Activated CD4-positive, alpha-beta T cell treated with anti-CD3 and anti-CD28 coated beads, Interleukin-2, amount 10 ng/mL, durations not matched to agents 7 days and 5 days (primary cell): Measurements from ENCODE around the gene PANX2. TPM values are rescaled to one million over a fixed set of nuclear protein-coding genes. Genes with fewer than 3 reads are reported as not detected.
"Not testable (repeated sequence)": the region's sequence is repeated elsewhere in the genome, so short reads cannot be mapped to it uniquely, and the experiment has no call there.

Source experiments
- CTCF ChIA-PET: fragments of 350-600 bp; sonication (Branson Sonifier 250); formaldehyde crosslinking; loops from one replicate; lab custom pipeline; 2021; ENCODE audit warnings: antibody characterized with exemption; lab: Charles Lee
- POLR2A ChIA-PET: fragments of 350-600 bp; sonication (Branson Sonifier 250); formaldehyde crosslinking; loops from one replicate; lab custom pipeline; 2021; ENCODE audit warnings: antibody characterized with exemption; lab: Charles Lee
- DNase-seq: peaks from one replicate; pipeline ENCODE4 v3.0.0-alpha.2; 2020
- H3K27ac Mint-ChIP-seq: one replicate; pipeline ENCODE4 v1.8.0; 2021; ENCODE audit warnings: mild to moderate bottlenecking, moderate library complexity, mixed read lengths
- H3K27me3 Mint-ChIP-seq: one replicate; pipeline ENCODE4 v1.8.0; 2021; ENCODE audit warnings: mixed read lengths
- H3K36me3 Mint-ChIP-seq: one replicate; pipeline ENCODE4 v1.8.0; 2021; ENCODE audit warnings: low read depth, mixed read lengths
- H3K4me1 Mint-ChIP-seq: one replicate; pipeline ENCODE4 v1.8.0; 2021; ENCODE audit warnings: mixed read lengths
- H3K4me3 Mint-ChIP-seq: one replicate; pipeline ENCODE4 v1.8.0; 2021; ENCODE audit warnings: mild to moderate bottlenecking, moderate library complexity, mixed read lengths
- H3K9me3 Mint-ChIP-seq: one replicate; pipeline ENCODE4 v1.8.0; 2021; ENCODE audit warnings: mixed read lengths
- total RNA-seq, 2 experiments: library from RNA; stranded (reverse); gene quantifications; one replicate each; pipeline ENCODE4 v1.2.3, GENCODE V29; 2021

The PANX2 gene
- total RNA-seq, 2 experiments from 2014 or later = 0.10 TPM

DNA sequence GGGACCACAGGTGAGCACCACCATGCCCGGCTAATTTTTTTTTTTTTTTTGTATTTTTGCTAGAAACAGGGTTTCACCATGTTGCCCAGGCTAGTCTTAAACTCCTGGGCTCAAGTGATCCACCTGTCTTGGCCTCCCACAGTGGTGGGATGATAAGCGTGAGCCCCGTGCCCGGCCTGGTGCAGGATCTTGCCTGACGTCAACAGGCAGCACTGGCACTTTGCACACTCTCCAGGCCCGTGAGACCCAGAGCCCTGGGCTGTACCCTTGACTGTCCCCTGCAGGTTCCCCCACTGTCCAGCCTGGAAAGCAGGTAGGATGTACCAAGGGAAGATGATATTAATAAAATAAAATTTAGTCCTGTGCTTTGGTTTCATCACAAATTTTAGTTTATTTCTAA, 29.1 kb upstream of the PANX2 start:
- DNase-seq = no peak
- Mint-ChIP-seq H3K9me3 (no peaks in the 10 kb centered on the region), H3K27me3 (peaks cover 6% of the 10 kb centered on the region), H3K27ac (no peak overlapping the region), H3K4me1 (peaks cover 1% of the 10 kb centered on the region), H3K4me3 (no peak overlapping the region), H3K36me3 (no peaks in the 10 kb centered on the region)
- ChIA-PET CTCF (no interaction called here), POLR2A (no interaction called here)

DNA sequence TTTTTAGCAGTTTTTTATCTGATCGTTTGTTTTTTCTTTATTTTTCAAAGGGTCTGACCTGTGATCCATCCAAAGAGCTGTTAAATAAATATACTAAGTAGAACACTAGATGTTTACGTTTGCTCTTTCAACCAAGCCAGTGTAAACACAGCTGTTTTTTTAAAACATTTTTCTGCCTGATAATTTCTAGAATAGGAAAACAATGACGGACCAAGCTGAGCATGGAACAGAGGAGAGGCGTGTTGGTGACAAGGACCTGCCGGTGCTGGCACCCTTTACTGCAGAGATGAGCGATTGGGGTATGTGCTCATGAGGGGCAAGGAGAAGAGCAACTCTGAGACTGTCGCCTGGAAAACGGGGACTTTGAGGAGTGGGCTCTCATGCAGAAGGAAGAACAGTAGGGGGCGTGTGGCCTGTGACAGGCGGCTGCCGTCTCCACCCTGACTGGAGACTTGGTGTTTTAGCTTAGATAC, 28.6 kb upstream of the PANX2 start:
- no peaks in the 10 kb centered on the region for H3K36me3 Mint-ChIP-seq
- peaks cover 1% of the 10 kb centered on the region for H3K4me1 Mint-ChIP-seq
- no peaks in the 10 kb centered on the region for H3K9me3 Mint-ChIP-seq
- DNase-seq = no peak
- ChIA-PET CTCF (no interaction called here), POLR2A (no interaction called here)
- H3K27ac Mint-ChIP-seq = no peak overlapping the region
- H3K4me3 Mint-ChIP-seq = no peak overlapping the region
- peaks cover 3% of the 10 kb centered on the region for H3K27me3 Mint-ChIP-seq

DNA sequence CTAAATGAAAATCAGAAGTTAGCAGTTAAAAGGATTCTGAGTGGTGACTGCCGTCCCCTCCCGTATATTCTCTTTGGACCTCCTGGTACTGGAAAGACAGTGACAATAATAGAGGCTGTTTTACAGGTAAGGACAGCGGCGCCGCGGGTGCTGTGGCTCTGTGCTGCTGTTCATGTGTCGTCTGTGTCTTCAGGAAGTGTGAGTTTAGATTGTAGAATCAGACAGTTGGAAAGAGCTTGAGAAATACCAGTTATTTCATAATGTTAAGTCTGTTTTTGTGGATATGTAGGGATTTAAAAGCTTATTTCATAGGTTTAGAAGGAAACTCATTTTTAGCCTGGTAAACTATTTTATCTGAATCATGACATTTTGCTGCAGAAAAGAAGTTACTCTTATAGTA, 27.4 kb upstream of the PANX2 start:
- Mint-ChIP-seq H3K4me3 (no peak overlapping the region), H3K4me1 (peaks cover 1% of the 10 kb centered on the region), H3K36me3 (no peaks in the 10 kb centered on the region), H3K9me3 (no peaks in the 10 kb centered on the region), H3K27ac (no peak overlapping the region), H3K27me3 (peaks cover 3% of the 10 kb centered on the region)
- POLR2A ChIA-PET = no interaction called here
- CTCF ChIA-PET = interaction anchor here (0.6 to 0.8 kb wide), 3 partner anchors 283 to 477 kb away, joined by 3 read pairs; no protein-coding TSS in a partner anchor
- no peak for DNase-seq

DNA sequence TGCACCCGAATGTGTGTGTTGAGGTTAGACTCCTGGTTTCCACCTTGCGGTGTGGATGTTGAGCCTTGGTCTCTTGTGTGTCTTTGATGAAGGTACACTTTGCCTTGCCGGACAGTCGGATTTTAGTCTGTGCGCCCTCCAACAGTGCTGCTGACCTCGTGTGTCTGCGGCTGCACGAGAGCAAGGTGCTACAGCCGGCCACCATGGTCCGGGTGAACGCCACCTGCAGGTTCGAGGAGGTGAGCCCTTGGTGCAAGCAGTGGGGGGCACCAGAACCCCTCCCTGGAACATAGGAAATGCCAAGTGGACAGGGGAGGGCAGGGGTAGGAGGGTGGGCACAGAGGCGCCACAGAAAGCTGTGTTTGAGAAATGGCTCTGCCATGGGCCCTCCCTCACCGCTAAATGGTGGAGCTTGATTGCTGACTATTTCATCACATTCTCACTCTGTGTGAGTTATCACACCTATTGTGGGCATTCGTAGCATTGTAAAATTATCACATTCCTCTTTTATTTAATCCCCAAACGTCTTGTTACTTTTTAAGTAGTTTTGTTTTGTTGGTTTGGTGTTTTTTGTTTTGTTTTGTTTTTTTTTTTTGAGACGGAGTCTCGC, 26.4 kb upstream of the PANX2 start:
- POLR2A ChIA-PET = no interaction called here
- CTCF ChIA-PET = no interaction called here
- Mint-ChIP-seq H3K4me3 (no peak overlapping the region), H3K4me1 (peaks cover 1% of the 10 kb centered on the region), H3K27me3 (peaks cover 3% of the 10 kb centered on the region), H3K36me3 (no peaks in the 10 kb centered on the region), H3K27ac (peak overlapping the region; percentile 41), H3K9me3 (no peaks in the 10 kb centered on the region)
- DNase-seq = no peak

DNA sequence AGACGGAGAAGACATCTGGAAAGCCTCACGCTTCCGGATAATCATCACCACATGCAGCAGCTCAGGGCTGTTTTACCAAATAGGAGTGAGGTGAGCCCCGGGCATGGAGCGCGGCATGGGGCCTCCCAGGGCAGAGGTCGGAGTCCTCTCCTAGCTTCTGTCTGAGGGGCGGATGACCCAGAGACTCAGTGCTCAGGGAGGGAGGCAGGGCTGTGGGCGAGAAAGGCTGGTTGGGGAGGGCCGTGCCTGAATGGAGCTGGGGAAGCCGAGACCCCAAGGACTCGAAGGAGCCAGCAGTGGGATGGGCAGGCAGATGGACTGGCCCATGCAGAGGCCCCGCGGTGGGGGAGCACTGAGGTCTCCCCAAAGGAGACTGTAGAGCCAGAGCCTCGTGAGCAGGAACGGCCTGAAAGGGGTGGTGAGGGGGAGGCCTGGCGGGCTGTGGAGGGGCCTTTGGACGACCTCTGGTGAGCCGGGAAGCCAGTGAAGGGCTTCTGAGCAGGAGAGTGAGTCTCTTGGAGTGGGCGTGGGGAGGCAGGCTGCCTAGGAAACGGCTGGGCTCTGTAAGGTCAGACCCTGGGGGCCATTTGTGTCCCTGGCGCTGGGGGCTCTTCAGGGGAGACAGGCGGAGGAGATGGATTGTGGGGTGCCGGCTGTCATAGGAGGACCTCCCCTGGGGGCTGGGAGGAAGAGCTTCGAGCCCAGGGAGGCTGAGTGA, 24.7 kb upstream of the PANX2 start:
- POLR2A ChIA-PET = no interaction called here
- peaks cover 4% of the 10 kb centered on the region for H3K4me1 Mint-ChIP-seq
- no peaks in the 10 kb centered on the region for H3K9me3 Mint-ChIP-seq
- CTCF ChIA-PET = interaction anchor here (0.6 kb wide), 1 partner anchor 87 kb away, joined by 4 read pairs; no protein-coding TSS in a partner anchor
- peaks cover 3% of the 10 kb centered on the region for H3K27me3 Mint-ChIP-seq
- no peak overlapping the region for H3K4me3 Mint-ChIP-seq
- no peaks in the 10 kb centered on the region for H3K36me3 Mint-ChIP-seq
- DNase-seq = no peak
- H3K27ac Mint-ChIP-seq = no peak overlapping the region

DNA sequence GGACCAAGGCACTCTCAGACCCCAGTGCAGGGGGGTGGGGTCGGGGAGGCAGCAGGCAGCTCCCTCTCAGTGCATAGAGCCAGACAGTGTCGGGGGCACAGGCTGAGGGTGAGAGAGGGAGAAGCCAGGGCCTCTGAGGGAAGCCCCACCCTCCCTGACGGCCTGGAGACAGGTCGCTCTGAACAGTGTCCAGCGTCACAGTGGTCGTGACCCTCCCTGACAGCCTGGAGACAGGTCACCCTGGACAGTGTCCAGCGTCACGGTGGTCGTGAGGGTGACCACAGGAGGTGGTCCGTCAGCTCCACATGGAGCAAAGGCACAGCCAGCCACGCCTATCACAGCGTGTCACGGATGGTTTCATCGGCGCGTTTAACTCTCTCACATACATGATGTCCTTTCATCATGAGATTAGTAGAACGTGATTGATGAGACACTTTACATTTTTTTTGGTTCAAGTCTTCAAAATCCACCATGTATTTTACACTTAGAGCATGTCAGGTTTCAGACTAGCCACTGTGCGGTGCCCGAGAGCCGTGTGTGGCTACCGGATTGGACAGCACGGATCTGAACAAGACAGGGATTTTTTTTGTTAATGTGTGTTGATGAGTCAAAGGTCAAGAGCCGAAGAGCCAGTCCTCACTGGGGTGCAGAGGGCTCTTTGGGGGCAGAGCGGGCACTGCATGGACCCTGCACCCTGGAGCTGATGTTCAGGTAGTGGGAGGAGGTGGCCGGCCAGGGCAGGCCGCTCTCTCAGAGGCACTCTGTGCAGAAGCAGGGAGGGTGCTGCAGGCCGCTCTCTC, 23.9 kb upstream of the PANX2 start:
- Mint-ChIP-seq H3K9me3 (no peaks in the 10 kb centered on the region), H3K36me3 (no peaks in the 10 kb centered on the region), H3K4me3 (no peak overlapping the region), H3K27me3 (peaks cover 3% of the 10 kb centered on the region), H3K27ac (no peak overlapping the region), H3K4me1 (peaks cover 4% of the 10 kb centered on the region)
- ChIA-PET POLR2A (no interaction called here), CTCF (interaction anchor here (0.6 kb wide), 1 partner anchor 86 kb away, joined by 4 read pairs; no protein-coding TSS in a partner anchor)
- DNase-seq = no peak

DNA sequence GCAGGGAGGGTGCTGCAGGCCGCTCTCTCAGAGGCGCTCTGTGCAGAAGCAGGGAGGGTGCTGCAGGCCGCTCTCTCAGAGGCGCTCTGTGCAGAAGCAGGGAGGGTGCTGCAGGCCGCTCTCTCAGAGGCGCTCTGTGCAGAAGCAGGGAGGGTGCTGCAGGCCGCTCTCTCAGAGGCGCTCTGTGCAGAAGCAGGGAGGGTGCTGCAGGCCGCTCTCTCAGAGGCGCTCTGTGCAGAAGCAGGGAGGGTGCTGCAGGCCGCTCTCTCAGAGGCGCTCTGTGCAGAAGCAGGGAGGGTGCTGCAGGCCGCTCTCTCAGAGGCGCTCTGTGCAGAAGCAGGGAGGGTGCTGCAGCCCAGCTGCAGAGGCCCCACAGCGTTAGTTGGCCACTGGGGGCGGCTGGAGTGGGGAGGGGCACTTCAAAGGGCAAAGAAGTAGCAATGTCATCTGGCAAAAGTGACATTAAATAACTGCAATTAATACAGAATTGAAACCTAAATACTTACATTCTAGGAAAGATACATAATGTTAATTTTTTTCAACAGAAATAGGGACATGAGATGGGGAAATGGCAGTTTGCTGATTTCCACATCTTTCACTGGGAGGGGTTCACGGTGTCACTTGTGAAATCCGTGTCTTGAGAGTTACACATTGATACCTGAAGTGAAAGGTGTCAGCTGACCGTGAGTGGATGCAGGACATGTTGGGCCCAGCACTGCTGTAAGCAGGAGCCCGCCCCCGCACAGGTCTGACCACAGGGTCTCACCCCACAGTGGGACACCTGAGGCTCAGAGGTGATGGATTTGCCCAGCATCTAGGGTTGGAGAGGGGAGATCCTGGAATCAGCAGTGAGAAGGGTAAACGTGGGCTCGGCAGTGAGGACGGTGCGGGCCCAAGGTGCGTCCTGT, 23.0 kb upstream of the PANX2 start:
- H3K36me3 Mint-ChIP-seq, POLR2A ChIA-PET, H3K9me3 Mint-ChIP-seq, H3K27me3 Mint-ChIP-seq, DNase-seq, H3K4me1 Mint-ChIP-seq, H3K27ac Mint-ChIP-seq, H3K4me3 Mint-ChIP-seq: not testable (repeated sequence)
- CTCF ChIA-PET = interaction anchor here (1.3 to 2.2 kb wide), 2 partner anchors 17 to 42 kb away, joined by 3 to 6 read pairs; no protein-coding TSS in a partner anchor

DNA sequence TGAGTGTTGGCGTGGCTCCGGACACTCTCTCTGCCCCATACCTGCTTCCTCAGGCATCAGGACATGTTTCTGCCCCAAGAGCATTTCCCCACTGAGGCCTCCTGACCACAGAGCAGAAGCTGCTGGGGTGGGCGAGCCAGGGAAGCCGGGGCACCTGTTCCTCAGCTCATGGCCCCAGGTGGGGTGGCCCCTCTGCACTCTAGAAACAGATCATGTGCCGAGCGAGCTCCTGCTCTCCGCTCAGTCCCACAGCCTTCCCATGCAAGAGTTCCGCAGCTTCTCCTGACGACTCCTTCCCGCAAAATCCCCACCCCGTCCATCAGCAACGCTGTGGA, 22.4 kb upstream of the PANX2 start:
- no peaks in the 10 kb centered on the region for H3K36me3 Mint-ChIP-seq
- no peak overlapping the region for H3K4me3 Mint-ChIP-seq
- no peak for DNase-seq
- H3K27ac Mint-ChIP-seq = no peak overlapping the region
- H3K27me3 Mint-ChIP-seq = peaks cover 2% of the 10 kb centered on the region
- ChIA-PET POLR2A (no interaction called here), CTCF (interaction anchor here (1.2 to 2.4 kb wide), 6 partner anchors 17 to 66 kb away, joined by 3 to 8 read pairs (median 6); no protein-coding TSS in a partner anchor)
- no peaks in the 10 kb centered on the region for H3K9me3 Mint-ChIP-seq
- peaks cover 4% of the 10 kb centered on the region for H3K4me1 Mint-ChIP-seq

DNA sequence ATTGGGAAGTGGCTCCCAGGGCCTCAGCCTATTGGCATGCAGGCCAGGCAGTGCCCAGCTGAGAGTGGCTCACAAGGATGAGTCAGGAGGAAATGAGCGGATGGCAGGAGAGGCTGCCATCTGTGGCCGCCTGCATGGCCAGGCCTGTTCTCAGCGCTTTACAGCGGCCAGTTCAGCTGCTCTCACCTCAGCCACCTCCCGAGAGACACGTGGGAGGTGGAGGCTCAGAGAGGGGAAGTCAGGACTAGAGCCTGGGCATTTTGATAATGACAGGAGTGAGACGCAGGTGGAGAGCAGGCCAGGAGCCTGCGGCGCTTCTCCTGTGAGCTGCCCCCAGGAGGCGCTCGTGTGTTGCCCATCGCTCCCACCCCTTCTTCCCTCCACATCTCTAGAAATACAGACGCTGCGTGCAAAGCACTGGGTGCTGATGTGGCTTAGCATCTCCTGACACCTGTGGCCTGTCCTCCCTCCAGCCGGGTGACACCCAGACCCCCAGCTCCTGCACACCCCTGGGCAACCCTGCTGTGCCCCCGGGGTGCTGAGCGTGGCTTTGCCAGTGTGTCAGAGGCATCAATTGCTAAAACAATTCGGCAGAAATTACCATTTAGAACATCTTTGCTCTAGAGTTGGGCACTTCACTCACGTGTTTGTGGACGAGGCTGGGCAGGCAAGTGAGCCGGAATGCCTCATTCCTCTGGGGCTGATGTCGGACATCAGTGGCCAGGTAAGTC, 21.4 kb upstream of the PANX2 start:
- ChIA-PET POLR2A (interaction anchor here (0.7 kb wide), 2 partner anchors 22 to 48 kb away, joined by 4 to 5 read pairs; no protein-coding TSS in a partner anchor), CTCF (interaction anchor here (0.6 to 2.4 kb wide), 12 partner anchors 9 to 252 kb away, joined by 3 to 8 read pairs (median 4); no protein-coding TSS in a partner anchor)
- Mint-ChIP-seq H3K4me1 (peaks cover 4% of the 10 kb centered on the region), H3K27ac (no peak overlapping the region), H3K4me3 (no peak overlapping the region), H3K9me3 (no peaks in the 10 kb centered on the region), H3K27me3 (no peaks in the 10 kb centered on the region), H3K36me3 (no peaks in the 10 kb centered on the region)
- DNase-seq = peak; percentile 78

DNA sequence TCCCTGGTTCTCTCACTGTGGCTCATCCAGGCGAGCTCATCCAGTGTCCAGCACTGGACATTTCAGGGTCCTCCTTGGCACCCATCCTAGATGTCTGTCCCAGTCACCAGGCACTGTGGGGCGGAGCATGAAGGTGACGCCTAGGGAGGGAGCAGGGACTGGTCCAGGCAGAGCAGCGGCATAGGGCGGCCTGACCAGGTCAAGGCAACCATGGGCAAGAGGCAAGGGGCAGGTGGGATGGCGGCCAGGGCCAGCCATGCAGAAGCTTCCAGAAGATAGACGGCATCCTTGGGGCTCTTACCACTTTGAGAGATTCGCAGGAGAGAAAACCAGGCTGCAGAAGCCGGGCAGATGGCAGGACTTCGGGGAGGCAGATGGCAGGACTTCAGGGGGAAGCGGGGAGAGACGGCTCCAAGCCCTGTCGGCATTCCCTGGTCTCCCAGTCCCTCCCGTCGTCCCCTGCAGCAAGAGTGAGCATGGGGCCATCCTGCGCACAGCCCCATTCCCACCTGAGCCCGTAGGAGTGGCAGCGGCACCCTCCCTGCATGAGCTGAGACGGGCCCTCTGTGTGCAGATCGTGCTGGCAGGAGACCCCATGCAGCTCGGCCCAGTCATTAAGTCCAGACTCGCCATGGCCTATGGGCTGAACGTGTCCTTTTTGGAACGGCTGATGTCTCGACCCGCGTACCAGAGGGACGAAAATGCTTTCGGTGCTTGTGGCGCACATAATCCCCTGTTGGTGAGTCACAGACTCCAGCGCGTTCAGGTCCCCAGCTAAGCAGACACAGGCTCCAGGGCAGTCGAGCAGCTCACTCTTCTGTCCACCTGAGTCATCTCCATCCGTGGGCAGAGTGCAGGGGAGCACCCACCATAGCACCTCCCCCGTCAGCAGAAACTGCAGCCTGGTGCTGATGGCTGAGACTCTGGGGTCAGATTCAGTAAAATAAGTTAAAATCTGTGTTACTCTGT, 20.1 kb upstream of the PANX2 start:
- DNase-seq = no peak
- H3K36me3 Mint-ChIP-seq = no peaks in the 10 kb centered on the region
- ChIA-PET CTCF (interaction anchor here (1.9 to 2.4 kb wide), 3 partner anchors 40 to 64 kb away, joined by 6 to 8 read pairs (median 7); no protein-coding TSS in a partner anchor), POLR2A (no interaction called here)
- H3K4me1 Mint-ChIP-seq = peaks cover 4% of the 10 kb centered on the region
- peak overlapping the region; percentile 6 for H3K27ac Mint-ChIP-seq
- no peak overlapping the region for H3K4me3 Mint-ChIP-seq
- no peaks in the 10 kb centered on the region for H3K9me3 Mint-ChIP-seq
- H3K27me3 Mint-ChIP-seq = no peaks in the 10 kb centered on the region
